Eye (tissue), 1 donor: Measurements from ENCODE around the gene FHOD3.

Experiments used
- DNase-seq: peaks from one replicate; pipeline ENCODE4 v3.0.0-alpha.2; 2015

Gene FHOD3

GRCh38 chr18:36297417-36298125 is at the start of gene FHOD3:
Gene FHOD3 (plus strand): TSS chr18:36297713. CDS start chr18:36297836, 123 bp downstream.
- peak; percentile 84 for DNase-seq

GRCh38 chr18:36249392-36249791 is 48.1 kb upstream of the FHOD3 start:
- no peak for DNase-seq

- DNase-seq = no peak
These were observed 46.7 kb upstream of the FHOD3 start for GRCh38 chr18:36250827-36251226.

GRCh38 chr18:36255072-36255698 is 42.3 kb upstream of the FHOD3 start:
- peak; percentile 69 for DNase-seq

- DNase-seq = no peak
These were observed 41.4 kb upstream of the FHOD3 start for GRCh38 chr18:36256094-36256493.

GRCh38 chr18:36262971-36263370 is 34.5 kb upstream of the FHOD3 start:
- DNase-seq = no peak

GRCh38 chr18:36264283-36264682 is 33.2 kb upstream of the FHOD3 start:
- no peak for DNase-seq

- no peak for DNase-seq
These were observed 32.5 kb upstream of the FHOD3 start for GRCh38 chr18:36265015-36265414.

- no peak for DNase-seq
These were observed 28.4 kb upstream of the FHOD3 start for GRCh38 chr18:36269157-36269556.

- no peak for DNase-seq
These were observed 26.4 kb upstream of the FHOD3 start for GRCh38 chr18:36271153-36271552.

GRCh38 chr18:36273347-36273746 is 24.2 kb upstream of the FHOD3 start:
- DNase-seq = no peak

- no peak for DNase-seq
These were observed 23.3 kb upstream of the FHOD3 start for GRCh38 chr18:36274083-36274715.

- no peak for DNase-seq
These were observed 22.0 kb upstream of the FHOD3 start for GRCh38 chr18:36275561-36275960.

- no peak for DNase-seq
These were observed 18.5 kb upstream of the FHOD3 start for GRCh38 chr18:36279001-36279400.

- DNase-seq = no peak
These were observed 15.6 kb upstream of the FHOD3 start for GRCh38 chr18:36281936-36282335.

GRCh38 chr18:36283448-36283847 is 14.1 kb upstream of the FHOD3 start:
- DNase-seq = no peak

- DNase-seq = no peak
These were observed 13.2 kb upstream of the FHOD3 start for GRCh38 chr18:36284268-36284667.

GRCh38 chr18:36284671-36285295 is 12.7 kb upstream of the FHOD3 start:
- DNase-seq = peak; percentile 90

GRCh38 chr18:36287653-36288052 is 9.9 kb upstream of the FHOD3 start:
- DNase-seq = no peak

GRCh38 chr18:36288689-36289088 is 8.8 kb upstream of the FHOD3 start:
- DNase-seq = no peak

- no peak for DNase-seq
These were observed 3.5 kb upstream of the FHOD3 start for GRCh38 chr18:36294031-36294430.

- no peak for DNase-seq
These were observed 2.3 kb upstream of the FHOD3 start for GRCh38 chr18:36295214-36295613.

GRCh38 chr18:36295880-36296301 is 1.6 kb upstream of the FHOD3 start:
- DNase-seq = no peak
